HG03039 (cell line): Measurements from ENCODE around the gene DES.
A peak's percentile ranks its signal among the peaks of the same experiment; 100 is the strongest.
"Not testable (repeated sequence)": the region's sequence is repeated elsewhere in the genome, so short reads cannot be mapped to it uniquely, and the experiment has no call there.

Experiments used
- ATAC-seq: cut with Tn5 transposase; IDR thresholded peaks from one replicate; pipeline ENCODE4 v1.9.1; 2021; ENCODE audit warnings: mild to moderate bottlenecking, moderate library complexity; ENCODE audit not compliant: unreplicated experiment

The DES gene

DNA sequence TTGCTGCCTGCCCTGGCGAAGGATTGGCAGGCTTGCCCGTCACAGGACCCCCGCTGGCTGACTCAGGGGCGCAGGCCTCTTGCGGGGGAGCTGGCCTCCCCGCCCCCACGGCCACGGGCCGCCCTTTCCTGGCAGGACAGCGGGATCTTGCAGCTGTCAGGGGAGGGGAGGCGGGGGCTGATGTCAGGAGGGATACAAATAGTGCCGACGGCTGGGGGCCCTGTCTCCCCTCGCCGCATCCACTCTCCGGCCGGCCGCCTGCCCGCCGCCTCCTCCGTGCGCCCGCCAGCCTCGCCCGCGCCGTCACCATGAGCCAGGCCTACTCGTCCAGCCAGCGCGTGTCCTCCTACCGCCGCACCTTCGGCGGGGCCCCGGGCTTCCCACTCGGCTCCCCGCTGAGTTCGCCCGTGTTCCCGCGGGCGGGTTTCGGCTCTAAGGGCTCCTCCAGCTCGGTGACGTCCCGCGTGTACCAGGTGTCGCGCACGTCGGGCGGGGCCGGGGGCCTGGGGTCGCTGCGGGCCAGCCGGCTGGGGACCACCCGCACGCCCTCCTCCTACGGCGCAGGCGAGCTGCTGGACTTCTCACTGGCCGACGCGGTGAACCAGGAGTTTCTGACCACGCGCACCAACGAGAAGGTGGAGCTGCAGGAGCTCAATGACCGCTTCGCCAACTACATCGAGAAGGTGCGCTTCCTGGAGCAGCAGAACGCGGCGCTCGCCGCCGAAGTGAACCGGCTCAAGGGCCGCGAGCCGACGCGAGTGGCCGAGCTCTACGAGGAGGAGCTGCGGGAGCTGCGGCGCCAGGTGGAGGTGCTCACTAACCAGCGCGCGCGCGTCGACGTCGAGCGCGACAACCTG is at the start of gene DES:
TSS of gene DES (plus strand) at position 223 of the 857 bp plus-strand sequence. CDS start at position 309, 86 bp downstream.
- no peak for ATAC-seq

DNA sequence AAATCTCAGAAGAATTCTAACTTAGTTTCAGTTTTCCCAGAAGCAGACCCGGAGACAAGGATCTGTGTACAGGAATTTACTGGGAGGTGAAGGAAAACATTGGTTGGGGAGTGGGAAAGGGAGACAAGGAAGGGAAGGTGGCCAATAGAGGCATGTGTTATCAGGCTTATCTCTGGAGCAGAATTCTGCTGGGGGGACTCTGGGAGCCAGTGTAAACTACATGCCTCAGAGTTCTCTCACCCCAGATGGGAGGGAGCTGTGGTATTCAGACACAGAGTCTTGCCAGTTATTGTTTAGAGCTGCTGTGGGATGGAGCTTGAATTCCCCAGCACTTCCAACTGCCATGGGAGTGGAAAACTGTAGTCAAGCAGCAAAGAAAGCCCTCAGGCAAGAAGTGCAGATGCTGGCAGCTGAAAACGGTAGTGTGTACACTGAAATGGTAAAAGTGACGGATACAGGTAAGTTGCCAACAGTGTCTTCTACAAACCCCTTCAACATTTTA is 49.4 kb upstream of the DES start:
- no peak for ATAC-seq

DNA sequence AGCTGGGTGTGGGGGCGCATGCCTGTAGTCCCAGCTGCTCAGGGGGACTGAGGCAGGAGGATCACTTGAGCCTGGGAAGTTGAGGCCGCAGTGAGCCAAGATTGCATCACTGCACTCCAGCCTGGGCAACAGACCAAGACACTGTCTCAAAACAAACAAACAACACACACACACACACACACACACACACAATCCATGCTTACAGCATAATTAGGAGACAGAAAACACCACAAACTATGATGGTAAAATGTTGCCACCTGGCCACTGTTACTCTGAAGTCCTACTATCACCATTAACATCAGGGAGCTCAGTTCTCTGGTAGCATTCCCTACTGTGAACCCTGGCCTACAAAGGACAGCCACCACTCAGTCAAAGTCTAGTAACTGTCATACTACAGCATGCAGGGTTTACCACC is 48.7 kb upstream of the DES start:
- no peak for ATAC-seq

DNA sequence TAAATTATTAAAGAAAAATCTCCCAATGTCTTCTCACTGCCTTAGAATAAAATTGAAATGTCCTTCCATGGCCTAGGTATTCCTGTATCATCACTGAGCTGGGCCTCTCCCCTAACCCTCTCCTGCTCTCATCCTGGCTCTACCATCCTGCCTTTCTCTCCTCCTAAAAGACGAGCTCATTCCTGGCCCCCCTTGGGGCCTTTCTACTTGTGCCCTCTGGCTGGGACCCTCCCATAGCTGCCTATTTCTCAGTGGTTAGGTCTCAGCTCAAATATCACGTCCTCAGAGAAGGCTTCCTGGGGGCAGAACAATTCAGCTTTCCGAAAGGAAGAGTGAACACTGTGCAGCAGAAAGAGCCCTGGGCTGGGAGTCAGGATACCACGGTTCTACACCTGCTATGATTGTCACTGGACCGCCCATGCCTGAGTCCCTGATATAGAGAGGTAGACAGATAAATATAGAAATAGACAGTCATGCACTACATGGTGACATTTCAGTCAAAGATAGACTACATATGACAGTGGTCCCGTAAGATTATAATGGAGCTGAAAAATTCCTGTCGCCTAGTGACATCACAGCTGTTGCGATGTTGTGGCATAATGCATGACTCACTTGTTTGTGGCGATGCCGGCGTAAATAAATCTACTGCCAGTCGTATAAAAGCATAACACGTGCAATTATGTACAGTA is 39.9 kb upstream of the DES start:
- ATAC-seq, result no peak

GRCh38 chr2:219380926-219381325 is 37.3 kb upstream of the DES start:
- ATAC-seq, result no peak

DNA sequence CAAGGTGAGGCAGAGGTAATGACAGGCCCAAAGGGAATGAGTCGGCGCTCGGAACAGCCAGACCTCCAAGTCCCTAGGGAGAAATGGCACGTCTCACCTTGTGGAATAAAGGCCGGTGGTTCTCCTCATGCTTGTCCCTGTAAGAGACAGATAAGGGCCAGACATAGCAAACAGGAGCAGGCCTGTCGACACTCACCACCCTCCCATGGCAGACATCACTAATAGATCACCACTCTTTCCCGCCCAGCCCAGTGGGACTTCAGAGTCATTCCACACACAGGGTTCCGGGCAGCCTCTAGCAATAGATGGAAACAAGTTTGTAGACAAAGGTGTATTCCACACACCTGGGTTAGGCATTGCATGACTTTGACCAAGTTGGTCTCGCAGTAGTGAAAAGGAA is 36.7 kb upstream of the DES start:
- ATAC-seq, result no peak

GRCh38 chr2:219384083-219384713 is 34.0 kb upstream of the DES start:
- no peak for ATAC-seq

DNA sequence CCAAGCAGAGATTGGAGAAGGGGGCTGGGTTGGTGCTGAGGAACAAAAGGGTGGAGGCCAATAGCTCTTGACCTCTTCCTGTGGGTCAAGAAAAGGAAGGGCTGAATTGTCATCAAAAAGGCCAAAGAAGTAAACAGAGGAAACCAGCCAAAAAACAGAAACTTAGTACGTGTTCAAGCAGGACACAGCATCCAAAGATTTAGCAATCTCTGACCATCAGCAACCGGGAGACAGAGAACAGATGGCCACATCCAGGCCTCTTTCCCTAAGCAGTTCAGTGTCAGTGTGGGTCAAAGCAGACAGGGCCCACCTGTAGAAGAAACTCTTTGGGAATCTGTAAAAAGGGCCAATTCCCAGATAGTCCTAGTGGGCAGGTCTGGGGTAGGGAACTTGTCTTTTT is 33.3 kb upstream of the DES start:
- ATAC-seq, result no peak

- ATAC-seq, result no peak
These were observed 32.1 kb upstream of the DES start for GRCh38 chr2:219385958-219386520.

GRCh38 chr2:219386532-219387280 is 31.5 kb upstream of the DES start:
- ATAC-seq, result no peak

DNA sequence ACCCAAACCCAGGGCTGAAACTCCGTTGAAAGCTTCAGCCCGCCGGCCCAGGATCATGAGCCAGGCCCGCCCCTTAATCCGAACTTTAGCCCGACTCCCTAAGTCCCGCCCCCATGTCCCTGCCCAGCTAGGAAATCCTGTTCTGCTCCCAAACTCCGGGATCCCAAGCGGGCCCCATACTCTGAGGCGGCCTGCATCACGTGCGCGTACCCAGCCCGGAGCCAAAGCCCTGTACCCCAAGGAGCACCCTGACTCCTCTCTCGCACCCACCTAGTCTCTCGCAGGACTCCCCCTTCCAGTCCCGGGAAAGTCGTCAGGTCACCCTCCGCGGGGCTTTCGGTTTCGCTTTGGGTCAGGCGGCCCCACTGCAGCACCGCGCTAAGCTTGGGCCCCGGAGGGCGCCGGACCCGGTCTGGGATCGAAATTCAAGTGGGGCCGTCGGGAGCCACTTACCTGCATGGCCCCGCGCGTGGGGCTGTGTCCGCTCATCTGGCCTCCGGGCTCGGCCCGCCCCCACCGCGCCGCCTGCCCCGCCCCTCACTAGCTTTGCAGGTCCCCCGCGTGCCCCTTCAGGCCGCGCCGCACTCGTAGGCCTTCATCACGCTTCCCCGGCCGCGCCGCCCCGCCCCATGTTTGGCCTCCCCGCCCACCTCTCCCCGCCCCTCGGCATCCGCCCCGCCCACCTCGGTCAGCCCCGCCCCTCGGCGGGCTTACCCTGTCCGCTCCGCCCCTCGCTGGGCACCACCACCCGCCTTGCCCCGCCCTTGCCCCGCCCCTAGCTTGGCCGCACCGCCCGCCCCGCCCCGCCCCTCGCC is 30.7 kb upstream of the DES start, which contains the start of gene DNPEP:
TSS of gene DNPEP (minus strand) at position 607 of the 815 bp plus-strand sequence. CDS start at position 489, 118 bp downstream.
- ATAC-seq, result peak; percentile 54

- peak; percentile 76 for ATAC-seq
These were observed 29.9 kb upstream of the DES start for GRCh38 chr2:219388121-219388906.

GRCh38 chr2:219388907-219389156 is 29.3 kb upstream of the DES start:
- ATAC-seq, result no peak

- ATAC-seq, result no peak
These were observed 25.4 kb upstream of the DES start for GRCh38 chr2:219392754-219393153.

DNA sequence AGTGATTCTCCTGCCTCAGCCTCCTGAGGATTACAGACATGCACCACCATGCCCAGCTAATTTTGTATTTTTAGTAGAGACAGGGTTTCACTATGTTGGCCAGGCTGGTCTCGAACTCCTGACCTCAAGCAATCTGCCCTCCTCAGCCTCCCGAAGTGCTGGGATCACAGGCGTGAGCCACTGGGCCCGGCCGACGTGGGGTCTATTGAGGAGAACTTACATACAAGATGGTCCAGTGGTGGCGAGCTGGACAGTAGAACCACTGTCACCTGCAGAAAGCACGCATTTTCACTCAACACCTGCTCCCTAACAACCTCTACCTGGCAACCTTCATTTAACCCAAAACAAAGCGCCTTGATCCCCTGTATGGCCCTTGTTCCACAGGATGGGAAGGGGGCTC is 23.1 kb upstream of the DES start:
- ATAC-seq, result not testable (repeated sequence)

DNA sequence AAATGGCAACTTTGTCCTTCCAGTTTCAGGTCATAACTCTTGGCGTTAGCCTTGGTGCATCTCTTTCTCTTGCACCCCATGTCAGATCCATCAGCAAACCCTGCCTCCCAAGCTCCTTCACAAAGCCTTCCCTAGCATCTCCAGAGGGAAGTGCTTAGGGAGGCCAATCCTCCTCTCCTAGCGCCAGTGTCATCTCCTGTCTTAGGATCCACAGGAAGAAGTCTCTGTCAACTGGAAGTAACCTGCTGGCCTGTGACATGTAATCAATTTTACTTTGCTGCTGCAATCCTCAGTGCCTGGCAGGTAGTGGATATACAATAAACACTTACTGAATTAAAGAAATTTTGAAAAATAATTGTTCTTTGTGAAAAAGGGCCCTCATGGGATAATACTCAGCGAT is 22.6 kb upstream of the DES start:
- no peak for ATAC-seq

DNA sequence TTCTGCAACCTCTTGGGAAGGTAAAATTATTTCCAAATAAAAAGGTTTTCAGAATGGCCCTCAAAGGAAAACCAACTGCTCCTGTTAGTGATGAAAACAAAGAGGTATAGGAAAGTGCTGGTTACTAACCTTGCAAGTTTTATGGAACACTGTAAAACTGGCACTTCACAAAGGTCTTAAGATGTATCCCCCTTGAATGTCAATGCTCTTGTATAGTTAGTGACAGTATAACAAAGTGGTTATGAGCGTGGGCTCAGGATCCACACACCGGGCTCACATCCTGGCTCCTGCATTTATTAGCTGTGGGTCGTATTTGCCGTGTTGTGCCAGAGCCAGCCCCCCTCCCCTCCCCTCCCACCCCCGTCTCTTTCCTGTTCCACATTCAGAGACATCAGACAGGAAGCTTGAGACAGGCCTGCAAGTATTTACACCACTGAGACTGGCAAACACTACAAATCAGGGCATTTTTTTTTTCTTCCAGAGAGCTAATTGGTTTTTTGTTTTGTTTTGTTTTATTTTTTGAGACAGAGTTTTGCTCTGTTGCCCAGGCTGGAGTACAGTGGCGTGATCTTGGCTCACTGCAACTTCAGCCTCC is 21.2 kb upstream of the DES start:
- no peak for ATAC-seq

GRCh38 chr2:219398721-219399363 is 19.3 kb upstream of the DES start:
- no peak for ATAC-seq
